ENCODE results near the gene IFIH1. TPM values are rescaled to one million over a fixed set of nuclear protein-coding genes. Genes with fewer than 3 reads are reported as not detected.

Gene IFIH1
- total RNA-seq, result 7.2 and 9.1 TPM in 2 replicates

DNA sequence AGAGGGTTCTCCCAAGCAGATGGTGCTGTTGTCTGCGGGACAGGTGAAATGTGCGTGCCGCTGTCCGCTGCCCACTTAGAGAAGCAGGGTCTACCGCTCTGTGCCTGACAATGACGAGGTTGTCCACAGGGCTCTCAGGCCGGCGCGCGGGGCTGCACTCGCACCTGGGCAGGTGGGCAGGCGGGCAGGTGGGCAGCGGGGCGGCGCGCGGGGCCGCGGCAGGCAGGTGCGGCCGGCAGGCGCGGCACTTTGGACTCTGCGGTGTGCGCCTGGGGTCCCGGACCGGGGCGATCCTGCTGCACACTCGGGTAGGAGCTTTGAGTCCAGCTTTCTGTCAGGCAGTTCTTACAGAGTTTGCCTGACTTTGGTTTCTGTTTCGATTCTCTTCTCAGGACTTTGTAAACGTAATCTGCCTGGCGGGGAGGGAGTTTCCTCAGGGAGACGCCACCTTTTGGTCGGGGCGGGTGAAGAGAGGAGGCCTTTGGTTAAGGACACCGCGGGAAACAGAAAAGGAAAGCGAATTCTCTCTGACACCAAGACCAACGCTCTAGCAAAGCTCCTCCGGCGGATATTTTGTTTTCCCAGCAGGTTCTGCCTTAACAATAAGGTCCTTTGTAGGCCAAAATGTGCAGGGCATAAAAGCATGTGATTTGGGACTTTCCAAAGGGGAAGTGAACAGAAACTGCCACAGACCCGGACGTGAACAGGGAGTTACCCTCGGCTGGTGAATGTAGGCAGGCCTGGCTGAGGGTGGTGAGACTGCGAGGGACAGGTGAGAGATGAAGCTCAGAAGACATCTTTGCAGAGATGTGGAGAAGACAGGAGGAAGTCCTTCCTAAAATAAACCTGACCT lies at the start of gene IFIH1:
TSS of gene IFIH1 (minus strand) at position 357 of the 853 bp plus-strand sequence. CDS start 377 bp downstream, outside the sequence.
- peak within 1 kb of the TSS; percentile 62 for H3K27ac ChIP-seq (ENCODE audit: low read depth, low read length)
- TF ChIP-seq, protein P1, sequence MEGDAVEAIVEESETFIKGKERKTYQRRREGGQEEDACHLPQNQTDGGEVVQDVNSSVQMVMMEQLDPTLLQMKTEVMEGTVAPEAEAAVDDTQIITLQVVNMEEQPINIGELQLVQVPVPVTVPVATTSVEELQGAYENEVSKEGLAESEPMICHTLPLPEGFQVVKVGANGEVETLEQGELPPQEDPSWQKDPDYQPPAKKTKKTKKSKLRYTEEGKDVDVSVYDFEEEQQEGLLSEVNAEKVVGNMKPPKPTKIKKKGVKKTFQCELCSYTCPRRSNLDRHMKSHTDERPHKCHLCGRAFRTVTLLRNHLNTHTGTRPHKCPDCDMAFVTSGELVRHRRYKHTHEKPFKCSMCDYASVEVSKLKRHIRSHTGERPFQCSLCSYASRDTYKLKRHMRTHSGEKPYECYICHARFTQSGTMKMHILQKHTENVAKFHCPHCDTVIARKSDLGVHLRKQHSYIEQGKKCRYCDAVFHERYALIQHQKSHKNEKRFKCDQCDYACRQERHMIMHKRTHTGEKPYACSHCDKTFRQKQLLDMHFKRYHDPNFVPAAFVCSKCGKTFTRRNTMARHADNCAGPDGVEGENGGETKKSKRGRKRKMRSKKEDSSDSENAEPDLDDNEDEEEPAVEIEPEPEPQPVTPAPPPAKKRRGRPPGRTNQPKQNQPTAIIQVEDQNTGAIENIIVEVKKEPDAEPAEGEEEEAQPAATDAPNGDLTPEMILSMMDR (IDR thresholded peaks at IDR 0.05; ENCODE audit: extremely low read depth, low read depth, low read length), result peak; percentile 45
- DNase-seq (ENCODE audit: insufficient read length, low spot score, missing footprints), result peak; percentile 98

DNA sequence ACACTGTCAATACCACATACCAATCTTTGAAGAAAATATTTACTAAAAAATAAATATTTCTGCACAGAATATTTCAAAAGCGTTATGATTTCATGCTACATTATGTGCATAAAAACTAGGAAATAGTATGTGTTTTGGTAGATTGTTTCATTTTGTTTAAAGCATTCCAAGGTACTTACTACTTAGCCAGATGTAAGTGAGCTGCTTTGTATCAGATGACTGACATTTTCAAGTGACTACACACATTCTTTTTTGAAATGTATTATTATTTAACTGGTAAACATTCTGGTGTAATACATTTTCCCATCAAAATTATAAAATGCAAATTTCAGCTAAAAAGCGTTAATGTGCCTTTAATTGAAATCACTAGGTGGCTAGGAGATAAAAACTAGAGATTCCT lies 46.9 kb upstream of the IFIH1 start:
- Histone ChIP-seq H3K36me3 (ENCODE audit: insufficient read depth, low read length) (no peaks in the 10 kb centered on the region), H3K4me2 (ENCODE audit: insufficient read depth, low read length) (no peak overlapping the region), H3K27me3 (ENCODE audit: insufficient read depth, low read length) (no peaks in the 10 kb centered on the region), H3K79me2 (ENCODE audit: insufficient read depth, low read length) (no peaks in the 10 kb centered on the region), H2AFZ (ENCODE audit: low read length) (no peak overlapping the region), H4K20me1 (ENCODE audit: insufficient read depth, low read length) (no peaks in the 10 kb centered on the region), H3K4me3 (ENCODE audit: insufficient read depth, low read length) (no peak overlapping the region), H3K4me1 (ENCODE audit: insufficient read depth, low read length) (no peaks in the 10 kb centered on the region), H3K9me3 (ENCODE audit: low read depth, low read length) (no peaks in the 10 kb centered on the region), H3K27ac (ENCODE audit: low read depth, low read length) (no peak overlapping the region)
- no peak for DNase-seq (ENCODE audit: insufficient read length, low spot score, missing footprints)
- TF ChIP-seq, protein P1 (IDR thresholded peaks at IDR 0.05; ENCODE audit: extremely low read depth, low read depth, low read length), result no peak

More for the DNA sequence above, at the start of gene IFIH1:
- no peaks in the 10 kb centered on the region for H3K36me3 ChIP-seq (ENCODE audit: insufficient read depth, low read length)
- no peaks in the 10 kb centered on the region for H4K20me1 ChIP-seq (ENCODE audit: insufficient read depth, low read length)
- peaks cover 18% of the 10 kb centered on the region for H3K4me1 ChIP-seq (ENCODE audit: insufficient read depth, low read length)
- peak within 1 kb of the TSS; percentile 87 for H3K4me2 ChIP-seq (ENCODE audit: insufficient read depth, low read length)
- H3K27me3 ChIP-seq (ENCODE audit: insufficient read depth, low read length), result no peaks in the 10 kb centered on the region
- H3K9me3 ChIP-seq (ENCODE audit: low read depth, low read length), result no peaks in the 10 kb centered on the region
- H3K79me2 ChIP-seq (ENCODE audit: insufficient read depth, low read length), result no peaks in the 10 kb centered on the region
- peak within 1 kb of the TSS; percentile 85 for H3K4me3 ChIP-seq (ENCODE audit: insufficient read depth, low read length)
- peak within 1 kb of the TSS; percentile 90 for H2AFZ ChIP-seq (ENCODE audit: low read length)

DNA sequence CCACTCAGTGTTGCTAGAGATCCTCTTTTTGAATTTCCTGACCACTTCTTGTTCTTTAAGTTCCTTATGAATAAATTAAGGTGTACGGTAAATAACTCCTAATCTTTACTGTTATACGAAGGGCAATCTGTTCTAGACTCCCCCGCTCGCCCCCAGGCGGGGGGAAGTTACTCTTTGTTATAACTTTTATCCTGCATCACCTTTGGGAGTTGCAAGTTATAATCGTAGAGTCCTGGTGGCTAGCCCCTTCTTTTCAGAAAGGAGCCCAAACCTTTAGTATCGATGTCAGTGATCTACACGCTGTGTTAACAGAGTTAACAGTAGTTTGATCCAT lies 26.1 kb upstream of the IFIH1 start:
- no peak overlapping the region for H3K27ac ChIP-seq (ENCODE audit: low read depth, low read length)
- H3K79me2 ChIP-seq (ENCODE audit: insufficient read depth, low read length), result no peaks in the 10 kb centered on the region
- DNase-seq (ENCODE audit: insufficient read length, low spot score, missing footprints), result no peak
- no peaks in the 10 kb centered on the region for H3K9me3 ChIP-seq (ENCODE audit: low read depth, low read length)
- no peaks in the 10 kb centered on the region for H4K20me1 ChIP-seq (ENCODE audit: insufficient read depth, low read length)
- peaks cover 10% of the 10 kb centered on the region for H3K27me3 ChIP-seq (ENCODE audit: insufficient read depth, low read length)
- peaks cover 8% of the 10 kb centered on the region for H3K4me1 ChIP-seq (ENCODE audit: insufficient read depth, low read length)
- H3K4me2 ChIP-seq (ENCODE audit: insufficient read depth, low read length), result peak overlapping the region; percentile 93
- peak overlapping the region; percentile 99 for H2AFZ ChIP-seq (ENCODE audit: low read length)
- TF ChIP-seq, protein P1 (IDR thresholded peaks at IDR 0.05; ENCODE audit: extremely low read depth, low read depth, low read length), result no peak
- H3K36me3 ChIP-seq (ENCODE audit: insufficient read depth, low read length), result no peaks in the 10 kb centered on the region
- H3K4me3 ChIP-seq (ENCODE audit: insufficient read depth, low read length), result peak overlapping the region; percentile 88

DNA sequence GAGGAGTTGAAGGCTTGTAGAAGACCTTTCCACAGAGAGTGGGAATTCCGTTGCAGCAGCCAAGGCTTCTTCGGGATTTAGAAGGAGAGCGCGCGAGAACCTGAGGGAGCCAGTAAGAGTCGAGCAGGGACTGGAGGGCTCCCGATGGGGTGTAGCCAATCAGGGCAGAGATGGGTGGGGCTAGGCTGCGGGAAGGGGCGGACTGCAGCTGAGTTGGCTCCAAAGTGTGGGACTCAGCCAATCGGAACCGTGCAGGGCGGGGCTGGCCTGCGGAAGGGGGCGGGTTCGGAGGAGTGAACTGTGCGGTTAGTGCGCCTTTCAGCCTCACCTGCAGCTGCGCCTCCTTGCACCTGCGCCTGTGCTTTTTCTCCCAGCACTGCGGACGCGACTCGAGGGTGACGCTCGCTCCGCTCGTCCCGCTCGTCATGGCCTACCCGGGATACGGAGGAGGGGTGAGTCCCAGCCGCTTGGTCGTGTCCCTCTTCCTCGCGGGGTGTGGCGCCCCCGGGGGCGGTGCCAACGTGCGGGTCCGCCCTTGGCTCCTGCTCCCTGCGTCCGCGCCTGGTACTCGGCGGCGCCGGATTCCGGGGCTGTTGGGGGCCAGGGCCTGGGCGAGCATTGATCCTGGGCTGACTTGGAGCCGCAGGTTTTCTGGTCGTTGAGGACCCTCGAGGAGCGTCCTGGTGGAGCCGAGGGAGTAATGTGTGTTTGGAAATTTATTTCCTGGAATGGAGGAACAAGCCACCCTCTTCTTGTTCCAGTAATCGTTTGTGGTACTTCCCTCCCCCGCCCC lies 25.5 kb upstream of the IFIH1 start, which contains the start of gene GCA:
TSS of gene GCA (plus strand) at position 309 of the 793 bp plus-strand sequence. CDS start at position 426, 117 bp downstream.
- Histone ChIP-seq H3K79me2 (ENCODE audit: insufficient read depth, low read length) (no peaks in the 10 kb centered on the region), H3K4me1 (ENCODE audit: insufficient read depth, low read length) (peaks cover 8% of the 10 kb centered on the region), H3K36me3 (ENCODE audit: insufficient read depth, low read length) (no peaks in the 10 kb centered on the region), H4K20me1 (ENCODE audit: insufficient read depth, low read length) (no peaks in the 10 kb centered on the region), H3K27me3 (ENCODE audit: insufficient read depth, low read length) (peaks cover 10% of the 10 kb centered on the region), H3K9me3 (ENCODE audit: low read depth, low read length) (no peaks in the 10 kb centered on the region), H3K27ac (ENCODE audit: low read depth, low read length) (no peak within 1 kb of the TSS), H3K4me3 (ENCODE audit: insufficient read depth, low read length) (peak within 1 kb of the TSS; percentile 88), H3K4me2 (ENCODE audit: insufficient read depth, low read length) (peak within 1 kb of the TSS; percentile 93), H2AFZ (ENCODE audit: low read length) (peak within 1 kb of the TSS; percentile 99)
- TF ChIP-seq, protein P1 (IDR thresholded peaks at IDR 0.05; ENCODE audit: extremely low read depth, low read depth, low read length), result no peak
- peak; percentile 96 for DNase-seq (ENCODE audit: insufficient read length, low spot score, missing footprints)
